Measurements from ENCODE around the gene STEEP1. TPM values are rescaled to one million over a fixed set of nuclear protein-coding genes. Genes with fewer than 3 reads are reported as not detected.

The STEEP1 gene
- 15.2 TPM for polyA plus RNA-seq (2013, experiment 1 of 2)
- 15.0 TPM for polyA plus RNA-seq (2013, experiment 2 of 2)

DNA sequence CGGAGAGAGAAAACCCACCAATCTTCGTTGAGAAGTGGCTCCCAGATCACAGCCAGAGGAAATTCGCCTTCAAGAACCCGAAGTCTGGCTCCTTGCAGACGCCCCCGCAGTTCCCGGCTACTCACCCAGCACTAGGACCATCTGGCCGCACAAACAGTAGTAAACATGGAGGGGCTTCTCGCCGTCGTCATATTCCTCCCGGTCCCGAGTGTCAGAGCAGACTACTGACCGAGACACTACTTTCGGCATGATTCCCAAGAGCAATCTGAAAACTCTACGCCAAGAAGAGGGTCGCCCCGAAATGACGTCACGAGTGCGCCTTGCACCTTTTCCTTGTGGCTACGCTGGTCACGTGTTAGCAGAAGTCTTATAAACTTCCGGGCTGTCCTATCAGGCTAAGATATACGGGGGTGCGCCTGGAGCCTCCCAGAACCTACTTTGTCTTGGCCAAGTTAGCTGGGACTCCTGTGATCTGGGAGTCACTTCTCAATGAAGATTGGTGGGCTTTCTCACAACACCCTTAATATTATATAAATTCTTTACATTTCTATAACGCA is at the start of gene STEEP1:
TSS of gene STEEP1 (minus strand) at position 303 of the 557 bp plus-strand sequence. CDS start at position 249, 54 bp downstream.
- Histone ChIP-seq H3K4me3 (ENCODE audit: extremely low read depth, insufficient read depth, low read length, poor library complexity, severe bottlenecking) (peak within 1 kb of the TSS; percentile 61), H3K36me3 (ENCODE audit: control insufficient read depth, insufficient read depth, low read length) (peaks cover 6% of the 10 kb centered on the region), H3K4me1 (ENCODE audit: control insufficient read depth, insufficient read depth, low read length, poor library complexity, severe bottlenecking) (peaks cover 4% of the 10 kb centered on the region), H3K9me3 (ENCODE audit: control insufficient read depth, low read length) (no peaks in the 10 kb centered on the region), H3K27ac (ENCODE audit: low read depth, low read length, severe bottlenecking) (peak within 1 kb of the TSS; percentile 49)
- 0 to 1% methylated on average over 11 to 14 of the region's 27 CpGs for WGBS, 2 experiments (ENCODE audit: insufficient coverage in 2 of 2)

DNA sequence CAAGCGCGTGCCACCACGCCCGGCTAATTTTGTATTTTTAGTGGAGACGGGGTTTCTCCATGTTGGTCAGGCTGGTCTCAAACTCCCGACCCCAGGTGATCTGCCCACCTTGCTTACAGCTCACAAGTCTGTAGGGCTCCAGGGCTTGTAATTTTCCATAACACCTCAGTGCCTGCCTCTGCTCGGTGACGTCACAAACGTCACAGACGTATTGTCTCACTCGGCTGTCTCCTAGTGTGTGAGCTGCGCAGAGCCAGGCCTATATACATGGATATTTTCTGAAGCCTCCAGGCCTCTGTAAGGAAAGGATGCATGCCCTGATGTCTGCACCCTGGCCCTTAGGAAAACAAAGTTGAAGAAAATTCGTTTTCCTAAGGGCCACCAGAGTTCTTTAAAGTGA is 49.6 kb upstream of the STEEP1 start:
- Histone ChIP-seq H3K36me3 (ENCODE audit: control insufficient read depth, insufficient read depth, low read length) (peaks cover 3% of the 10 kb centered on the region), H3K4me1 (ENCODE audit: control insufficient read depth, insufficient read depth, low read length, poor library complexity, severe bottlenecking) (no peaks in the 10 kb centered on the region), H3K4me3 (ENCODE audit: extremely low read depth, insufficient read depth, low read length, poor library complexity, severe bottlenecking) (no peak overlapping the region), H3K27ac (ENCODE audit: low read depth, low read length, severe bottlenecking) (no peak overlapping the region), H3K9me3 (ENCODE audit: control insufficient read depth, low read length) (no peaks in the 10 kb centered on the region)
- WGBS, 2 experiments (ENCODE audit: insufficient coverage in 2 of 2): 100% methylated on average over 1 to 3 of the region's 13 CpGs

DNA sequence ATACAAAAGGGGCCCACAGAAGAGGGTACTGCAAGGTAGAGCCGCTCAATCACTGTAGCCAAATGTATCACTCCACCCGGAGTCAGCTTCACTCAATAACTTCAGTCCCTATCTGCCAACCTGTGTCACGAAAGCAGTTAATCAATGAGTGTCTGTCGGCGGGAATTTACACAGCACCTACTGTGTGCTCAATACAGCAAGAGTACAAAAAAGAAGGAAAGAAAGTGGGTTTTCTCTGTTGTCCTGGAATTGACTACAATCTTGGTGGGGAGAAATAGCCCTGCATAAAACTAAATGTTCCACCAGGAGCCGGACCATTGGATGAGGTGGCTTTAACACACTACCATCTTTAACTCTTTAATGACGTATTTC is 41.8 kb upstream of the STEEP1 start:
- H3K4me3 ChIP-seq (ENCODE audit: extremely low read depth, insufficient read depth, low read length, poor library complexity, severe bottlenecking): peak overlapping the region; percentile 63
- no peaks in the 10 kb centered on the region for H3K4me1 ChIP-seq (ENCODE audit: control insufficient read depth, insufficient read depth, low read length, poor library complexity, severe bottlenecking)
- H3K36me3 ChIP-seq (ENCODE audit: control insufficient read depth, insufficient read depth, low read length): peaks cover 4% of the 10 kb centered on the region
- H3K27ac ChIP-seq (ENCODE audit: low read depth, low read length, severe bottlenecking): no peak overlapping the region
- no CpG with 5 or more reads among the region's 7 CpGs for WGBS, 2 experiments (ENCODE audit: insufficient coverage in 2 of 2)
- no peaks in the 10 kb centered on the region for H3K9me3 ChIP-seq (ENCODE audit: control insufficient read depth, low read length)

DNA sequence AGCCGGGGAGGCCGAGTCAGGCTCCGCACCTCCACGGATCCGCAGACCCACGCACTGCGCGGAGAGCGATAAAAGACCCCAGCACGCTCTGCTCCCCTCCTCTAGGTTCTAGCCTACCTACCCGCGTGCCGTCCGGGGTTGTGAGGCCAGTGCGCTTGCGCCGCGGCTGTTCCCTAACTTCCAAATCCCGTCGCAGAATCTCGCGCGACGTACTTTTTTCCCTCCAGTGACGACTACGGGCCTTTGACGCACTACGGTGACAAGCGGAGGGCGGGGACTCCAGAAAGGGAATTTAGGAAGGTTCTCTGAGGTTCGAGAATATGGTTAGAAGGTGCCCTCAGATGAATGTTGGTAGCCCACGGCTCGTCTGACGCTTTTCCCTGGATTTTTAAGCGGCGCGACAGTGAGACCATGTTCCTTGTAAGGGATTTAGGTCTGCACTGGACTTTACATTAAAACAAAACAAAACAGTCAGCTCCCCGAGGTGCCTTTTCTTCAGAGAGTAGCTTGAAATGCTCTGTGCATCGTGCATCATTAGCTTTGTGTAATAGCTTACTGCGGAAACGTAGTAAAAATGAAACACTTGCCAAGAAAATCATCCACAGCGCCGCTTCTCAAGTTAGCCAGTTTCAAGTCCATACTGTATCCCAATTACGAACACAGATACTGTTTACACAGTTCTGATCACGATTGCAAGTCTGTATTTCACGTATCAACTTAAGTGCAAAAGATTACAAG is 41.2 kb upstream of the STEEP1 start, which contains the start of gene NKRF:
TSS of gene NKRF (minus strand) at position 145 of the 738 bp plus-strand sequence.
- Histone ChIP-seq H3K9me3 (ENCODE audit: control insufficient read depth, low read length) (no peaks in the 10 kb centered on the region), H3K27ac (ENCODE audit: low read depth, low read length, severe bottlenecking) (peak within 1 kb of the TSS; percentile 66), H3K36me3 (ENCODE audit: control insufficient read depth, insufficient read depth, low read length) (peaks cover 4% of the 10 kb centered on the region), H3K4me1 (ENCODE audit: control insufficient read depth, insufficient read depth, low read length, poor library complexity, severe bottlenecking) (no peaks in the 10 kb centered on the region), H3K4me3 (ENCODE audit: extremely low read depth, insufficient read depth, low read length, poor library complexity, severe bottlenecking) (peak within 1 kb of the TSS; percentile 63)
- 20 to 53% methylated on average over 14 to 20 of the region's 46 CpGs for WGBS, 2 experiments (ENCODE audit: insufficient coverage in 2 of 2)

DNA sequence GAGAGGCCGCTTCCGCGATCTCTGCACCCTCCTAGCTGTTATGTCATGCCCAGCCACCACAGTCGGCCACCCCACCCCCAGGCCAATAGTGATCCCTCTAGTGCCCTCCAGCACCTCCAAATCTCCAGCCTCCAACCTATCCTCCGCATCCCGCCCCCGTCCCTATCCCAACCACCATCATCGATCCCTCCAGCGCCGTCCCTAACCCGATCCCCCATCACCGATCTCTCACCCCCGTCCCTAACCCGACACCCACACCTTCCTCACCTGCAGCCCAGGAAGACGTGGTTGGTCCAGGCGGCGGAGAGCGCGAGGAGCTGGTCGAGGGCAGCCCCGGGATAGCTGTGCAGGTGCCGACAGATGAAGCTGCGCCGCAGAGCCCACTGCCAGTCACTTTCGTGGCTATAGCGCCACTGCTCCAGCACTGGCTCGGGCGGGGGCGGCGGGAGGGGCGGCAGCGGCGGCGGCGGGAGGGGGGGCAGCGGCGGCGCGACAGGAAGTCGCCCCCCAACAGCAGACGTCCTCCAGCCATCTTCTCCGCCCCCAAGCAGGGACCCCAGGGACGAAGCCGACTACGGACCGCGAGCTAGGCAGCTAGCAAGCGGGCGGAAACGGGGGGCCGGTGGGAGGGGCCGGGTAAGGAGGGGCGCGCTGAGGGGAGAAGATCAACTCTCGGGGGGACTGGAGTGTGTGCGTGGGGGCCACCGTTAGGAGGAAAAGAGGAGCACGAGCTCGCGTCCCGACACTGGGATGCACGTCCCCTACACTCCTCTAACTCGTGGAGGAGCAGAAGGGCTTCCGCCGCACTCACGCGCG is 40.5 kb upstream of the STEEP1 start:
- Histone ChIP-seq H3K4me1 (ENCODE audit: control insufficient read depth, insufficient read depth, low read length, poor library complexity, severe bottlenecking) (no peaks in the 10 kb centered on the region), H3K9me3 (ENCODE audit: control insufficient read depth, low read length) (no peaks in the 10 kb centered on the region), H3K27ac (ENCODE audit: low read depth, low read length, severe bottlenecking) (peak overlapping the region; percentile 49), H3K36me3 (ENCODE audit: control insufficient read depth, insufficient read depth, low read length) (peaks cover 4% of the 10 kb centered on the region), H3K4me3 (ENCODE audit: extremely low read depth, insufficient read depth, low read length, poor library complexity, severe bottlenecking) (peak overlapping the region; percentile 63)
- WGBS, 2 experiments (ENCODE audit: insufficient coverage in 2 of 2): 0% methylated on average over 1 to 10 of the region's 68 CpGs

DNA sequence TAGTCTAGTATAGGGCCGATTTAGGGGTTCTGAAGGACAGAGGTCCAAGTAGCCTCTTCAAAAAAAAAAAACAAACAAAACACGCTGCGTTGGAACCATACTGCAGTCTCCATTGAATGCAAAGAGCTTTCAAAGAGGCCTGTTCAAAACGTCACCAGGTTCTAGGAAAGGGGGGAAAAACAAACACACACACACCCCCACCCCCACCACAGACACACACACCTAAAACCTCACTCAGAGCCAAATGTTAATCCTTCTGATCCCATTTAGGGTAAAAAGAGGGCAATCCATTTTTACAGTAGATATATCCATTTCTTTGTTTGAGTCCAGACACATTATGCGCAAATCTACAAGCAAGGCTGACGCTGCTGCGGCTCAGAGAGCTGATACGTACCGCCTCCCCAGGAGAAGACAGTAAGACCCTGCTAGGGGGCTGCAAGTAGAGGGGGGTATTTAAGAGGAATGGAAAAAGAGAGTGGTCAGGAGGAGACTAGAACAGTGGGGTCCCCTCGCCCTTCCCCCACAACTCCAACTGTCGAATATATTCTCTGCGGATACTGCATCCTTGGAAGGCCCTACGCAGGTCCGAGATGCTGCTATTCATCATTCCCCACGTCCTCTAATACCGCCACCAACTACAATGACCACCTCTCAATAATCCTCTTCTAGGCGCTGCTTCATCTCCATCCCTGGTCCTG is 39.7 kb upstream of the STEEP1 start:
- Histone ChIP-seq H3K4me1 (ENCODE audit: control insufficient read depth, insufficient read depth, low read length, poor library complexity, severe bottlenecking) (no peaks in the 10 kb centered on the region), H3K27ac (ENCODE audit: low read depth, low read length, severe bottlenecking) (no peak overlapping the region), H3K9me3 (ENCODE audit: control insufficient read depth, low read length) (no peaks in the 10 kb centered on the region), H3K4me3 (ENCODE audit: extremely low read depth, insufficient read depth, low read length, poor library complexity, severe bottlenecking) (peak overlapping the region; percentile 63), H3K36me3 (ENCODE audit: control insufficient read depth, insufficient read depth, low read length) (peaks cover 4% of the 10 kb centered on the region)
- 13% methylated on average over 9 of the region's 17 CpGs; no CpG with 5 or more reads in 1 of the 2 experiments for WGBS, 2 experiments (ENCODE audit: insufficient coverage in 2 of 2)

DNA sequence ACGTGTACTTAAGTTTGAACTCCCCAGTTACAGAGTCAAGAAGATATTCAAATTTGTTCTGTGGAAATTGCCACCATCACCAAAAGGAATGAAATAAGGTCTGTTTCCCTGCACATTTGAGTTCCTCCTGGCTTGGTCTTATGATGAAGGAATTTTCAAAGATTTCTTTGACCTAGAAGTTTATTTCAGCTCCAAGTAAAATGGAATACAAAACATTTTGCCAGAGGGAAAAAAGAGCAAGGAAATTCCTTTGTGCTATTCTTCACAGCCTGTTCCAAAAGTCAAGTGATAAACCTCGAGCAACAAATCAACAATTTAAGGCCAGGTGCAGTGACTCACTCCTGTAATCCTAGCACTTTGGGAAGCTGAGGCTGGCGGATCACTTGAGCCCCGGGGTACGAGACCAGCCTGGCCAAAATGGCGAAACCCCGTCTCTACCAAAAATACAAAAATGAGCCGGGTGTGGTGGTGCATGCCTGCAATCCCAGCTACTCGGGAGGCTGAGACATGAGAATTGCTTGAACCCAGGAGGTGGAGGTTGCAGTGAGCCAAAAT is 37.6 kb upstream of the STEEP1 start:
- no peaks in the 10 kb centered on the region for H3K9me3 ChIP-seq (ENCODE audit: control insufficient read depth, low read length)
- H3K4me1 ChIP-seq (ENCODE audit: control insufficient read depth, insufficient read depth, low read length, poor library complexity, severe bottlenecking): no peaks in the 10 kb centered on the region
- H3K4me3 ChIP-seq (ENCODE audit: extremely low read depth, insufficient read depth, low read length, poor library complexity, severe bottlenecking): no peak overlapping the region
- WGBS, 2 experiments (ENCODE audit: insufficient coverage in 2 of 2): 88 to 100% methylated on average over 1 to 2 of the region's 9 CpGs
- H3K36me3 ChIP-seq (ENCODE audit: control insufficient read depth, insufficient read depth, low read length): peaks cover 4% of the 10 kb centered on the region
- H3K27ac ChIP-seq (ENCODE audit: low read depth, low read length, severe bottlenecking): no peak overlapping the region

DNA sequence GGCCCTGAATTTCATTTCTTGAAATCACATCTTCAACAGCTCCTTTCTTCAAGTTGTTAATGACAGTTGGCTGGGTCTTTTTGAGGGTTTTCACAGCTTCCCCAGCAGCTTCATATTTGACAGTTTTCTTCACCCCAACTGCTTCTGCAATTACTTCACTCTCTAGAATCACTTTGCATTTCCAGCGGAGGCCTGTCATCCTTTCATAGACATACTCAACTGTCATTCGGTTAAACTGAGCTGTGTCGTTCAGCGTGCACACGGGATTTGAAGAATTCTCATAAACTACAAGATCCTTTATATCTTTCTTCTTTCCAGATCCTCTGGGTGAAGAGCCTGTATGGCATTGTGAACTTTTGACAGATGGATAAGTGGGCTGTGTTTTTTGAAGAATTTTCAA is 24.6 kb upstream of the STEEP1 start:
- Histone ChIP-seq H3K9me3 (ENCODE audit: control insufficient read depth, low read length) (no peaks in the 10 kb centered on the region), H3K4me3 (ENCODE audit: extremely low read depth, insufficient read depth, low read length, poor library complexity, severe bottlenecking) (no peak overlapping the region), H3K36me3 (ENCODE audit: control insufficient read depth, insufficient read depth, low read length) (peaks cover 31% of the 10 kb centered on the region), H3K27ac (ENCODE audit: low read depth, low read length, severe bottlenecking) (no peak overlapping the region), H3K4me1 (ENCODE audit: control insufficient read depth, insufficient read depth, low read length, poor library complexity, severe bottlenecking) (no peaks in the 10 kb centered on the region)
- 71 to 100% methylated on average over 1 to 2 of the region's 5 CpGs for WGBS, 2 experiments (ENCODE audit: insufficient coverage in 2 of 2)

DNA sequence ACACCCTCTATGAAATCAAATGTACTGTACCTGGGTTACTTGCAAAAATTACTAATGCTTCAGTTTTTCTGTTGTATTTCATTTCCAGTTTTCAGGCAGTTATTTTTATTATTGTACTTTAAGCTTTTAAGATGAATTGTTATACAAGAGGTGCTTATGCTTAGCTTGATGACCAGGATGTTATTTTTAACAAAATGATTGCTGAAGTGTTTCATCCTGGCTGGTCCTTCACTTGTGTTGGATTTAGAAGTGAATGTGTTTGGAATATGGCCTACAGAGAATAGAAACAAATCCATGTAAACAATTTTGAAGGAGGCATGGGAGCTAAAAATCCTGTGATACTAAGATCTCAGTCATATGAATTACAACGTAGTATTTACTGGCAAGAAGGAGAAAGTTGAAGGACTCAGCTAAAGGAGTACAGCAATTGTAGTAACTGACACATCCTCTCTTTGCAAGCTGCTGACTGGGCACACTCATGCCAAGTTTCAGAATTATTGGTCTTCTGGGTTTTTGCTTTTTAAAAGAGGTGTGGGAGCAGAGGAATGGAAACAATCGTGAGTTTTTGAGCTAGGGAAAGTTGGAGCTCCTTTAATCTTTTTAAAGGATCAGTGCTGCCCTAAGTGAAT is 18.3 kb upstream of the STEEP1 start:
- no peaks in the 10 kb centered on the region for H3K9me3 ChIP-seq (ENCODE audit: control insufficient read depth, low read length)
- peaks cover 12% of the 10 kb centered on the region for H3K36me3 ChIP-seq (ENCODE audit: control insufficient read depth, insufficient read depth, low read length)
- no peak overlapping the region for H3K27ac ChIP-seq (ENCODE audit: low read depth, low read length, severe bottlenecking)
- no peaks in the 10 kb centered on the region for H3K4me1 ChIP-seq (ENCODE audit: control insufficient read depth, insufficient read depth, low read length, poor library complexity, severe bottlenecking)
- H3K4me3 ChIP-seq (ENCODE audit: extremely low read depth, insufficient read depth, low read length, poor library complexity, severe bottlenecking): no peak overlapping the region
- no CpG with 5 or more reads among the region's 2 CpGs for WGBS, 2 experiments (ENCODE audit: insufficient coverage in 2 of 2)

DNA sequence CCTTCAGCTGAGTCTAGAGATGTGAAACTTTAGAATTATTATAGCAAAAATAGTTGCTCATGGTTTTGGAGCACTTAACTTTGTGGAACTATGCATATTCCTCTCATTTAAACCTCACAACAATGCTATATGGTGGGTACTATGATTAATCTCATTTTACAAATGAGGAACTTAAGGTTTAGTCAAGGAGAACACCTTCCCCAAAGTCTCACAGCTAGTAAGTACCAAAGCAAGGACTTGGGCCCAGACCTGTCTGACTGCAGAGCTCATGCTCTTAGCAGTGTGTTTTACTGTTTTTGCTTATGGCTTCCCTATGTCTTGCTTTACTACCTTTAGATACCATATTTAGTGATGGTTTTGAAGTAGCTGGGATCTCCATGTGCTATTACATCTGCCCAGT is 14.2 kb upstream of the STEEP1 start:
- H3K36me3 ChIP-seq (ENCODE audit: control insufficient read depth, insufficient read depth, low read length): peaks cover 15% of the 10 kb centered on the region
- H3K4me3 ChIP-seq (ENCODE audit: extremely low read depth, insufficient read depth, low read length, poor library complexity, severe bottlenecking): no peak overlapping the region
- H3K9me3 ChIP-seq (ENCODE audit: control insufficient read depth, low read length): no peaks in the 10 kb centered on the region
- no peaks in the 10 kb centered on the region for H3K4me1 ChIP-seq (ENCODE audit: control insufficient read depth, insufficient read depth, low read length, poor library complexity, severe bottlenecking)
- no peak overlapping the region for H3K27ac ChIP-seq (ENCODE audit: low read depth, low read length, severe bottlenecking)
